Aorta (tissue), 5 donors: ENCODE measurements around the gene PKD2. TPM values are rescaled to one million over a fixed set of nuclear protein-coding genes. Genes with fewer than 3 reads are reported as not detected.

ENCODE experiments used
- ATAC-seq: fragments of 200-7000 bp; cut with Tn5 transposase; one replicate; pipeline ENCODE4 v1.9.1; 2022; ENCODE audit warnings: moderate library complexity; ENCODE audit not compliant: low FRiP score
- DNase-seq, 2 donors: peaks; one replicate each; pipeline ENCODE4 v3.0.0-alpha.2; 2020
- H3K27ac ChIP-seq, 2 donors: one replicate each; pipeline ENCODE4 v1.5.1; 2013; ENCODE audit warnings: low read length in 2 of 2, mild to moderate bottlenecking in 2 of 2, moderate library complexity in 2 of 2, control low read depth in 1 of 2, inconsistent platforms in 1 of 2, low read depth in 1 of 2
- H3K27me3 ChIP-seq, 2 donors: one replicate each; pipeline ENCODE4 v1.6.1; 2013; ENCODE audit warnings: control low read depth in 1 of 2, low read length in 1 of 2, mild to moderate bottlenecking in 1 of 2, moderate library complexity in 1 of 2; ENCODE audit not compliant: insufficient read depth in 2 of 2, control insufficient read depth in 1 of 2
- H3K36me3 ChIP-seq, 2 donors: one replicate each; pipeline ENCODE4 v1.6.1; 2013; ENCODE audit warnings: control low read depth in 1 of 2, low read length in 1 of 2, mild to moderate bottlenecking in 1 of 2; ENCODE audit not compliant: insufficient read depth in 2 of 2, control insufficient read depth in 1 of 2
- H3K4me1 ChIP-seq, 2 donors: one replicate each; pipeline ENCODE4 v1.6.1; 2013; ENCODE audit warnings: low read length in 2 of 2, control low read depth in 1 of 2, mild to moderate bottlenecking in 1 of 2, moderate library complexity in 1 of 2; ENCODE audit not compliant: insufficient read depth in 2 of 2, control insufficient read depth in 1 of 2
- H3K4me3 ChIP-seq, 2 donors: one replicate each; pipeline ENCODE4 v1.5.1; 2013; ENCODE audit warnings: low read length in 2 of 2, control low read depth in 1 of 2, mild to moderate bottlenecking in 1 of 2
- H3K9me3 ChIP-seq: one replicate; pipeline ENCODE4 v1.6.1; 2013; ENCODE audit warnings: mild to moderate bottlenecking, low read length; ENCODE audit not compliant: control insufficient read depth
- WGBS, 2 donors: extraction: QIAGEN DNeasy Blood & Tissue Kit; methylation state at CpG; one replicate each; pipeline ENCODE4 v1.1.7; 2013; 5-methylcytosine and 5-hydroxymethylcytosine counted together
- intact Hi-C, 2 donors: fragments of 100-400 bp; cut with DNase I; formaldehyde crosslinking; loops; one replicate each; pipeline versions ENCODE4 v1.14.2 to v1.15.0; 2022
- polyA plus RNA-seq, 2 donors: library from polyadenylated mRNA; stranded (reverse); fragments of 200-250 nt; gene quantifications; one replicate each; pipeline ENCODE4 v1.2.3, GENCODE V29; 2013
- total RNA-seq, 2 donors: library from RNA; stranded (reverse); fragmentation: NEBNext Ultra II Directional; extraction: Animal tissue kit (Norgen Biotek cat#: 25700); gene quantifications; one replicate each; pipeline ENCODE4 v1.2.1, GENCODE V29; 2021
- donor health status: healthy with polysubstance abuse.
- donor health status: Bipolar disorder and iron deficiency.
- donor health status: DM: no; HTN: no; CAD: no.
- donor health status: DM: no; HTN: no; CAD: no.
- donor health status: DM: yes; HTN: yes; CAD: no.

PKD2 gene
- total and polyA plus RNA-seq, 4 donors: 62.7 to 311 (median 110) TPM

GRCh38 chr4:88078579-88078978, 71.1 kb downstream of the PKD2 start:
- ATAC-seq: no peak

DNA sequence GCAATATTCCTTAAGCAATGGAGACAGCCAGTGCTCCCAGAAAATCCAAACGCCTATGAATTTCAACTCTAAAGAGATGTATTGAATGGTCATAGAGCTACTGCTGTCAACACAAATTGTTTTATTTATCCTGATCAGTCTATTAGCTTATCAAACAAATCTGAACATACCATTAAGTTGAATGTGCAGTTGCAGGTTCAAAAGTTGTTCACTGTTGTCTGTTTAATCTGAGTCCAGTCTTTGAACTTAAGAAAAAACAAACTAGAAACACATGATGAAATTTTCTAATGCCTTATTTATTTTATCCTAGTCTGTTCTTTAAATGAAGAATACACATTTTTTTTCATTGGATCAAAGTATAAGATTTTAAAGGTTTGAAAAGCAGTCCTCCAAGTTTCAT, 73.2 kb downstream of the PKD2 start:
- 89 to 94% methylated on average over 1 of the region's 1 CpG for WGBS, 2 donors
- intact Hi-C loops: no loop called here
- DNase-seq (no peak), ATAC-seq (no peak)
- peaks cover 0 to 4% of the 10 kb centered on the region in 2 donors for H3K36me3 ChIP-seq
- no peaks in the 10 kb centered on the region for H3K9me3 ChIP-seq
- H3K27me3 ChIP-seq: no peaks in the 10 kb centered on the region
- no peak overlapping the region for H3K4me3 ChIP-seq
- no peaks in the 10 kb centered on the region for H3K4me1 ChIP-seq
- no peak overlapping the region for H3K27ac ChIP-seq

More at GRCh38 chr4:88078579-88078978, 71.1 kb downstream of the PKD2 start:
- Histone ChIP-seq H3K27ac (no peak overlapping the region), H3K27me3 (no peaks in the 10 kb centered on the region), H3K36me3 (peaks cover 0 to 4% of the 10 kb centered on the region in 2 donors), H3K9me3 (no peaks in the 10 kb centered on the region), H3K4me3 (no peak overlapping the region), H3K4me1 (no peaks in the 10 kb centered on the region)
- no peak for DNase-seq
- WGBS, 2 donors: 67 to 90% methylated on average over 2 of the region's 2 CpGs
- intact Hi-C loops: no loop called here

DNA sequence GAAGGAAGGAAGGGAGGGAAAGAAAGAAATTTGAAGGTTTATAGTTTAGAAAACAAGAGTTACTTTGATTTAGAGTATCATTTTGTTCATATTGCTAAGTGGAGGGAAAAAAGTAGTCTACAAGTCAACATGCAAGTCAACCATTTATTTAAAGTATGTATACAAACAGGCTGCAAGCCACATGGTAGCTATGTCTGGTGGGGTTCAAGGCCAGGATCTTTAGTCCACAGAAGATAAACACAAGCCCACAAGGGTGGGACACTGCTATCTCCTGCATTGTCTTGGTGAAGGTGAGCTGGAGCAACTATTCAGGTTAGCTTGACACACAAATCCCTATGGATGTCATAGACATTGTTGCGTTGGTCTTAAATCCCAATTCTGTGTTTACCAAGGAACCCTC, 79.6 kb downstream of the PKD2 start:
- intact Hi-C loops: no loop called here
- Histone ChIP-seq H3K36me3 (no peaks in the 10 kb centered on the region), H3K4me1 (peaks cover 0 to 2% of the 10 kb centered on the region in 2 donors), H3K27me3 (no peaks in the 10 kb centered on the region), H3K9me3 (no peaks in the 10 kb centered on the region), H3K27ac (no peak overlapping the region), H3K4me3 (no peak overlapping the region)
- 99 to 100% methylated on average over 1 of the region's 1 CpG for WGBS, 2 donors
- ATAC-seq (no peak), DNase-seq (no peak)

DNA sequence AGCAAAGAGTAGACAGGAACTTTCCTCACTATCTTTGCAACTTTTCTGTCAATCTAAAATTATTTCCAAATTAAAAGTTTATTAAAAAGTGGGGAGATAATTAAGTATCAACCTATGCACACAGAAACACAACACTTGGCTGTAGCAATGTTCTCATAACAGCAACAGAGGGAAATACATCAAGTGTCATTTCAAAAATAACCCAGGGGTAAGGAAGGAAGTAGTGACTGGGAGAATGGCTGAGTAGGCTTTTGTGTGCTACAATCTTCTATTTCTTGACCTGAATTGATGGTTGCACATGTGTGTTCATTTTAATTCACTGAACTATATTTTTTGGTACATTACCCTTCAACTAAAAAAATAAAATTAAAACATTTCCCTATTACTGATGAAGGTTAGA, 83.5 kb downstream of the PKD2 start:
- intact Hi-C loops: no loop called here
- Histone ChIP-seq H3K27ac (no peak overlapping the region), H3K36me3 (no peaks in the 10 kb centered on the region), H3K4me1 (peaks cover 0 to 6% of the 10 kb centered on the region in 2 donors), H3K27me3 (no peaks in the 10 kb centered on the region), H3K9me3 (no peaks in the 10 kb centered on the region), H3K4me3 (no peak overlapping the region)
- DNase-seq (no peak), ATAC-seq (no peak)

DNA sequence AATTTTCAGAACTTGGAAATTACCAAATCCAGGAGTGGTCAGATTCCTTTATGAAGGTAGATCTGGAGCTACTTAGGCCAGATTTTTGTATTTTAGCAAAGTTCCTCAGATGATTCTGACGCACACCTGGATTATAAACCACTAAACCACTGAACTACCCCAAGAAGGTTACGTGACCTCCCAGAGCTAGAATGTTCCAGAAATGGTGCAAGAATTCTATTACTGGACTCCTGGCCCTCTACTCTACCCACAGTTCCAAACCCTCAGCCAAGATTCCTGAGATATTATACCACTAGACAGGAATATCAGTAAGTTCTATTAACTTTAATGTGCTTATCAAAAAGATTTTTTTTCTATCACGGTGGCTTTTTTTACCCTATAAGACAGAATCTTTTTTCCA, 83.9 kb downstream of the PKD2 start:
- Histone ChIP-seq H3K27ac (no peak overlapping the region), H3K27me3 (no peaks in the 10 kb centered on the region), H3K9me3 (no peaks in the 10 kb centered on the region), H3K36me3 (no peaks in the 10 kb centered on the region), H3K4me1 (peaks cover 0 to 8% of the 10 kb centered on the region in 2 donors), H3K4me3 (no peak overlapping the region)
- intact Hi-C loops: no loop called here
- ATAC-seq (no peak), DNase-seq (no peak)
- WGBS, 2 donors: 8 to 20% methylated on average over 3 of the region's 3 CpGs

DNA sequence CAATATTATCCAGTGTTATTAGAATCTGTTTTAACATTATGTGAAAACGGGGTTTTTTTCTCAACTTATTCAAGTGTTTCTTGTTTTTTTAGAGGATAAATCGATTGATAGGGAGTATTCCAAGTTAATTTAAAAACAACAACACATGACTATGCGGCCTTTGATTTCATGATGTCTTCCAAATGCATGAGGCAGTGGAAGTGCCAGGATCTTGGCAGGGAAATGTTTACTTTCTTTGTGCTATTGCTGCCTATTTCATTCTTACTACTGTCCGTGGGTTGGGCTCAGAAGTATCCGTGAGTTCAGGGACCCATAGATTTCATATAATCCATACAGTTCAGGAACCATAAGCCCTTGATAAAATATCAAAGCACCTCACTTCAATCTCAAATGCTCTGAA, 86.4 kb downstream of the PKD2 start:
- Histone ChIP-seq H3K27me3 (no peaks in the 10 kb centered on the region), H3K9me3 (no peaks in the 10 kb centered on the region), H3K4me3 (no peak overlapping the region), H3K4me1 (peaks cover 0 to 8% of the 10 kb centered on the region in 2 donors), H3K27ac (peak overlapping the region in 1 of 2 donors; percentile 82), H3K36me3 (no peaks in the 10 kb centered on the region)
- whole genome bisulfite sequencing, 2 donors: 13 to 17% methylated on average over 5 of the region's 5 CpGs
- intact Hi-C loops: no loop called here
- ATAC-seq (no peak), DNase-seq (no peak)

DNA sequence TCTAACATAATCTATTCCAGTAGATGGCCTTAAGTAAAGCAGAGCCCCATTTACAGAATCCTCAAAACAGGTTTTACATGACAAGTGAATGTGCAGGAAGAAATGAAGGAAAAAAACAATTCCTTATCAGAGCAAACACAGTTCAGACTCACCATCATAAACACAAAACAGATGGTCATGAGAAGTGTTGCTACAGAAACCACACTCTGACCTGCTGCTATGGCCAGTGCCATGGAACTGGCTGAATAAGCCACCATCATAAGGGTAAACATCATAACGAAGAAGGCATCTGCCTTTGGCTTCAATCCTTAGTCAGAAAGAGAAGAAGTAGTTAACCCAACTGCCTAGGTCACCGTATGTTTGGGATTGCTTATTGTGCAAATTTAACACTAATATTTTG, 89.9 kb downstream of the PKD2 start:
- Histone ChIP-seq H3K36me3 (no peaks in the 10 kb centered on the region), H3K9me3 (no peaks in the 10 kb centered on the region), H3K27ac (no peak overlapping the region), H3K27me3 (no peaks in the 10 kb centered on the region), H3K4me1 (peaks cover 0 to 6% of the 10 kb centered on the region in 2 donors), H3K4me3 (no peak overlapping the region)
- ATAC-seq: no peak
- intact Hi-C loops: no loop called here
- 57 to 59% methylated on average over 2 of the region's 2 CpGs for WGBS, 2 donors
- no peak for DNase-seq

GRCh38 chr4:88097781-88098180, 90.3 kb downstream of the PKD2 start:
- peaks cover 0 to 6% of the 10 kb centered on the region in 2 donors for H3K4me1 ChIP-seq
- intact Hi-C loops: no loop called here
- 85 to 93% methylated on average over 3 of the region's 3 CpGs for WGBS, 2 donors

DNA sequence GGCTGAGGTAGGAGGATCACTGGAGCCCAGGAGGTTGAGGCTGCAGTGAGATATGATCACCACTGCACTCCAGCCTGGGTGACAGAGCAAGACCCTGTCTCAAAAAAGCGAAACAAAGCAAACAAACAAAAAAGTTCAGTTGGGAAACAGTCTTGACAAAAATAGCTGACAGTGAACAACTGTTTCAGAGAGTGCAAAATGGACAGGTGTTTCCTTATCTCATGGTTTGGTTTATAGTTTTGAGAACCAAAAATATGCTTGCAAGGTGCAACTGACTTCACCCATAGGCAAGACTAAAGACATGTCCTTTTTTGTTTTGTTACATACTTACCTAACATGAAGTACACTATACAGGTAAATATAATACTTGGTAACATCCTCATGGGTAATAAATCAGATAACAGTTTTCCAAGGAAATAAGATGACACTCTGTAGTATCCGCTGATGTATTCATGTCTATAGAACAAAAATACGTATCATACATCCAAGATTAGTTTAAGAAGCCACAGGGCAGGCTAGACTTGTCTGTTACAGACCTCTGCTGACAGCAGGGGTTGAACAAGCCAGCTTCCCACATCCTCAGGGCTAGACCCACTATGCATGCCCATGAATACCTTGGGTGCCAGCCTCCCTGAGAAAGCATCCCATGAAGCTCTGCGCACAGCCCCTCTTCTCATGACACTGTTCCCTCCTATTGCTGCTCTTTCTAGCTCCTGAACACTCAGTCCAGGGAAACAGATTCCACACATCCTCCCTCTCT, 91.7 kb downstream of the PKD2 start:
- DNase-seq (no peak), ATAC-seq (no peak)
- H3K27ac ChIP-seq: no peak overlapping the region
- H3K36me3 ChIP-seq: no peaks in the 10 kb centered on the region
- peaks cover 0 to 6% of the 10 kb centered on the region in 2 donors for H3K4me1 ChIP-seq
- no peak overlapping the region for H3K4me3 ChIP-seq
- H3K9me3 ChIP-seq: no peaks in the 10 kb centered on the region
- no peaks in the 10 kb centered on the region for H3K27me3 ChIP-seq
- intact Hi-C loops: no loop called here
- WGBS, 2 donors: 95 to 96% methylated on average over 4 of the region's 4 CpGs

More at GRCh38 chr4:88097781-88098180, 90.3 kb downstream of the PKD2 start:
- Histone ChIP-seq H3K27ac (no peak overlapping the region), H3K27me3 (no peaks in the 10 kb centered on the region), H3K4me3 (no peak overlapping the region), H3K36me3 (no peaks in the 10 kb centered on the region), H3K9me3 (no peaks in the 10 kb centered on the region)
- no peak for DNase-seq
- no peak for ATAC-seq
